ENCODE results near the gene THUMPD3. TPM values are rescaled to one million over a fixed set of nuclear protein-coding genes. Genes with fewer than 3 reads are reported as not detected.

Gene THUMPD3
- total RNA-seq, 2 experiments from 2014 or later = 63.0 to 65.5 TPM

DNA sequence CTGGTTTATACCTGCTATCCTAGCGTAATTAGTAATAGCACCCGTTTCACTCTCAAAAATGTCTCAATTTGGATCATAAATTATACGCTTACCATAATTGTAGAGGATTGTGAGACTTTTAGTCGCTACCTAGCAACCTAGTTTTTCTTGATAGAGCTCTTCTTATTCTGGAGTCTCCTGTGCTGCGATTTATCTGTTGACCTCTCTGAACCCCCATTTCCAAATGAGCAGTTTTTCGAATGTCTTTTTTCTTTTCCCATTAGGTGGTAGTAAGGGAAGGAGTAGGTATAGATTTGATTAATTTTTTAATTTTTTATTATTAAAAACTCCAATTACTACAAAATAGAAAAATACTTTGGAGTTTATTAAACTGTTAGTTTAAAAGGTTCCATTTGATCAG, 45.2 kb downstream of the THUMPD3 start:
- ChIA-PET CTCF (no interaction called here), POLR2A (no interaction called here)

DNA sequence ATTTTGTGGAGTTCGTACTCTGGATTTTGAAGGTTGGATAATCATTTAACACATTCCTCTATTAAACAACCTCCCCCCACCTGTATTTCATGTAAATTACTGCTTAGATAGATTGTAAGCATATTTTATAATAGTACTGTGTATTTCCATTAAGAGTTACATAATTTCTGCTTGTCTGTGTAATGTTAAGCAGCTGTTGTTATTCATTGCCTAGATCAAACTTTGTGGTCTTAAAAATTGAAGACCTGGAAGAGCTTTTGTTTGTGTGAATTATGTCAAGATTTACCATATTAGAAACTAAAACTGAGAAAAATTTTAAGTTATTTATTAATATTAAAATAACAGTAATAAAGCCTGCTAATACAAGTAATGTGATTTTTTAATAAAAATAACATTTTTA, 45.7 kb downstream of the THUMPD3 start:
- POLR2A ChIA-PET = no interaction called here

DNA sequence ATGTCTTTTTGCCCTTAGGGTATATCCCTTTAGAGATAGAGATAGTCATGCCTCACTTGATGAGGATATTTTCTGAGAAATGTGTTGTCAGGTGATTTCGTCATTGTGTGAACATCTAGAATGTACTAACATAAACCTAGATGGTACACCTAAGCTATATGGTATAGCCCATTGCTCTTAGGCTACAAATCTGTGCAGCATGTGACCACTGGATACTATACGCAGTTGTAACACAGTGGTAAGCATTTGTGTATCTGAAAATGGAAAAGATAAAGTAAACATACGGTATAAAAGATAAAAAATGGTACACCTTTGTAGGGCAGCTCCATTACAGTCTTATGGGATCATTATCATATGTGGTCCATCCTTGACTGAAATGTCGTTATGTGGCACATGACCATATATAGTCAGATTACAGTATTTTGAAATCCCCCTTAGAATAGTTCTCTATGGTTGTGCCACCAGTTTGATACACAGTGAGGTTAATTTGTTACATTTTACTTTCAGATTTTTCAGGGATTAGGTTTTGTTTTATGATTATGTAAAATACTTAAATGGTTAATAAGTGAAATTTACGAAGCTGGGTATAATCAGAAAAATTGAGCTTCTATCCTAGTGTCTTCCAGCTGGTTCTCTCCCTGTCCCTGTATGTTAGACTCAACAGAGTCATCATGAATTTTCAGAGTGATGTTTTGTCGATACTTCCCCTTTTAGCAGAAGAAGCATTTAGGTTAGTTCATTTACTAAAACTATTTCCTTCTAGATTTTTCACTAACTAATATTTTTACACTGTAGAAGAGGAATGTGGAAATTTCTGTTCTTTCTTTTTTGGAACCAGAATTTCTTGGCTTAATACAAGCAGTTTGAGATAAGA, 47.4 kb downstream of the THUMPD3 start:
- ChIA-PET CTCF (no interaction called here), POLR2A (no interaction called here)

More for the DNA sequence above, 45.7 kb downstream of the THUMPD3 start:
- CTCF ChIA-PET = no interaction called here

DNA sequence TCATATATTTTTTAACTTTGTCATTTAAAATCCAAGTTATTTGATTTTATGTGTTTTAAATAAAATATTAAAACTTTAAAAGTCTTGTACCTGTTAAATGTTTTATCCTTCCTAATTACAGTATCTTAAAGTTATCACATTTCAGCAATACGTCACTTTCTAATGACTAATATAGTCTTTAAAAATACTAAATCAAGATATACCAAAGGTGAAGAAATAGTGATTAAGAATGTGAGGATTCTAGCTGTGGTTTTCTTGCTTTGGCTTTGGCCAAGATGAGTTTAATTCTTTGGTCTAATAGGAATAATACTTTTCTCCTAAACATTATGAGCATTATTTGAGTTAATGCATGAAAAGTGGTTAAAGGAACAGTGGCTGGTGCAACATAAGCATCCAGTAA, 48.4 kb downstream of the THUMPD3 start:
- CTCF ChIA-PET = no interaction called here
- POLR2A ChIA-PET = no interaction called here

DNA sequence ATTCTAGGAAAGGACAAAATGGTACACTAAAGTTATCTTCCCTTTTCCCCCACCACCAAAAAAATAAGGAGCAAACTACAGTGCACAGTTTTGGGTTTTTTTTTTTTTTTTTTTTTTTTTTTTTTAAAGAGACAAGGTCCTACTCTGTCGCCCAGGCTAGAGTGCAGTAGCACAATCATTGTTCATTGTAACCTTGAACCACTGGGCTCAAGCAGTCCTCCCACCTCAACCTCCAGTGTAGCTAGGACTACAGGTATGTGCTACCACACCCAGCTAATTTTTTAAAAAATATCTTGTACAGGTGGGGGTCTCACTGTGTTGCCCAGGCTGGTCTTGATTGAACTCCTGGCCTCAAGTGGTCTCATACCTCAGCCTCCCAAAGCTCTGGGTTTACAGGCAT, 49.4 kb downstream of the THUMPD3 start:
- ChIA-PET CTCF (no interaction called here), POLR2A (no interaction called here)

DNA sequence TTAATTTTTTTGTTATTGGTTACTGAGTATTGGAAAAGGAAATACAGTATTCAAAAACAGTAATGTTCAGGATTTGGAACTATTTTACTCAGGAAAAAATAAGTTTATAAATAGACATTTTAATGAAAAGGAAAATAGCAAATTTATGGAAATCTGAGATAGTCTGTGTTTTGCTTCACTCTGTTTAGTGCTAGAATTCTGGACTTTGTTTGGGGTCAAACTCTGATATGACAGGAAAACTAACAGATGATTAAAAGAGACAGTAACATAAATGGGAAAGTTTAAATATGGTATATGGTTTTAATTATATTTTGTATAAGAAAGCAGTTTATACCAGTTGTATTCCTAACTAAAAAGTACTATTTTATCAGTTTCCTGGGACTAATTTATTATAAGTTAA, 52.0 kb downstream of the THUMPD3 start:
- CTCF ChIA-PET = no interaction called here
- POLR2A ChIA-PET = no interaction called here

DNA sequence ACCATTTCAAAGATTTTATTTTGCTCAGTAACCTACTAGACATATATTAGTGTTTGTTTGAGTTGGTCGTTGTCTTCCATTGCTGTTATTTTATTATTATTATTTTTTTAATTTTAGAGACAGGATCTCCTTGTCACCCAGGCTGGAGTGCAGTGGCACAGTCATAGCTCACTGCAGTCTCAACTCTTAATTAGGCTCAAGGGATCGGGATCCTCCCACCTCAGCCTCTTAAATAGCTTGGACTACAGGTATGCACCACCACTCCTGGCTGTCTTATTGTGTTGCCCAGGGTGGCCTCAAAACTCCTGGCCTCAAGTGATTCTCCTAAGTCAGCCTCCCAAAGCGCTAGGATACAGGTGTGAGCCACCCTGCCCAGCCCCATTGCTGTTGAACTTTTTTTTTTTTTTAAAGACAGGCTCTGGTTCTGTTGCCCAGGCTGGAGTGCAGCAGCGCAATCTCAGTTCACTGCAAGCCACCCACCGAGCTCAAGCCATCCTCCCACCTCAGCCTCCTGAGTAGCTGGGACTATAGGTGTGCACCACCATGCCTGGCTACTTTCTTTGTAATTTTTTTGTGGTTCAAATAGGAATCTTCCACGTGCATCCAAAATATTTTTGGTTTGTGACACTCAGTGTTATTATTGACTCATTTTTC, 52.8 kb downstream of the THUMPD3 start:
- ChIA-PET CTCF (interaction anchor here (0.6 to 1.9 kb wide), 3 partner anchors 19 to 62 kb away, joined by 3 to 4 read pairs (median 4); no protein-coding TSS in a partner anchor), POLR2A (interaction anchor here (1.4 to 1.8 kb wide), 2 partner anchors 18 to 52 kb away, joined by 5 to 7 read pairs; partner anchors contain the start of genes SETD5 and THUMPD3)

DNA sequence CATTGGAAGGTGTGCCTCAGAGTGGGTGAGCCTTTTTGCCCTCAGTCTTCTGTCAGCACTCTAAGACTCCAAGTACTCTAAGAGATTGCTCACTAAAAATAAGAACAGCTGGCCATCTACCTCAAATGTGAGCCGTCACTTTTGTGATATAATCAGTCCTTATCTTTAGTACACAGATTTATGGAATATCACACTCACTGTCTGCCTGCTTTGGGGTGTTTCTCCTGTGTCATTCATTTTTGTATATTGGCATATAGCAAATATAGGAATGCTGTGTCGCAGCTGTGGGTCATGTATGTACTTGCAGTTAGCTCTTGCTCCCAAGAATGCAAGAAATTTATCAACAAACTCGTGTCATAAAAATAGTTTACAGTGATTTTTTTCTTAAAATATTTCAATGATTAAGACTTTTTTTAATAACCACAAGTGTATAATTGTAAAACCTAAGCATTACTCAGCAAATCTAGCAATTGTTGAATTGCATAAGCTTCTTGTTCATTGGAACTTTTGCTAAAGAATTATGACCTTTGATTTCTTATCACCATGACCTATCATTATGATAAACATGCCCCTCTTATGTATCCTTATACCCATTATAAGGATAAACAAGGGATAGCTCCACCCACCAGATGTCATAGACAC, 53.4 kb downstream of the THUMPD3 start:
- CTCF ChIA-PET = interaction anchor here (0.6 to 1.9 kb wide), 3 partner anchors 20 to 63 kb away, joined by 3 to 4 read pairs (median 4); no protein-coding TSS in a partner anchor

DNA sequence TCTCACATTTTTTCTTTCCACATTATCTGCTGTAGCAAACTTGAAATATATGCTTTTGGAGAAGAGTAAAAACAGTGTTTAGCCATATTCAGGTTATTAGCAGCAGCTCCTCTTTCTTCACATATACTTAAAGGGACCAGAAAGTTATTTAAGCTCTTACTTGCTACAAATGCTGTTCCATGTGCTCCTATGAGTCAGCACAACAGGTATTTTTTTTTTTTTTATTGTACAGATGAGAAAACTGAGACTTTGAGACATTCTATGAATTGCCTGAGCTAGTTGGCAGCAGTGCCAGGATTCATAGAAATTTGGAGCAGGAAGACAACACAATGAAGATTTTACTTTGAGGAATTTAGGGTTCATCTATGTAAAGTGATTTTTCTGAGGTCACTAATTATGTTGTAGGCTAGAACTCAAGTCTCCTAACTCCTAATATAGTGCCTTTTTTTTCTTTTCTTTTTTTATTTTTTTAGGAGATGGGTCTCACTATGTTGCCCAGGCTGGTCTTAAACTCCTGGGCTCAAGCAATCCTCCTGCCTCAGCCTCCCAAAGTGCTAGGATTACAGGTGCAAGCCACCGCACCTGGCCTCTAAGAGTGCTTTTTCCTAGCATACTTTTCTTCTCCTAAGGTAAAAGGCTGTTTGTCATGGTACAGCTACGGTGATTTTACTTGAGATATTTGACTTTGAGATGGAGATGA, 58.1 kb downstream of the THUMPD3 start:
- POLR2A ChIA-PET = interaction anchor here (1.1 kb wide), 1 partner anchor 21 kb away, joined by 3 read pairs; no protein-coding TSS in a partner anchor
- CTCF ChIA-PET = no interaction called here

More for the DNA sequence above, 53.4 kb downstream of the THUMPD3 start:
- POLR2A ChIA-PET = interaction anchor here (1.4 to 1.8 kb wide), 2 partner anchors 19 to 53 kb away, joined by 5 to 7 read pairs; partner anchors contain the start of genes SETD5 and THUMPD3

DNA sequence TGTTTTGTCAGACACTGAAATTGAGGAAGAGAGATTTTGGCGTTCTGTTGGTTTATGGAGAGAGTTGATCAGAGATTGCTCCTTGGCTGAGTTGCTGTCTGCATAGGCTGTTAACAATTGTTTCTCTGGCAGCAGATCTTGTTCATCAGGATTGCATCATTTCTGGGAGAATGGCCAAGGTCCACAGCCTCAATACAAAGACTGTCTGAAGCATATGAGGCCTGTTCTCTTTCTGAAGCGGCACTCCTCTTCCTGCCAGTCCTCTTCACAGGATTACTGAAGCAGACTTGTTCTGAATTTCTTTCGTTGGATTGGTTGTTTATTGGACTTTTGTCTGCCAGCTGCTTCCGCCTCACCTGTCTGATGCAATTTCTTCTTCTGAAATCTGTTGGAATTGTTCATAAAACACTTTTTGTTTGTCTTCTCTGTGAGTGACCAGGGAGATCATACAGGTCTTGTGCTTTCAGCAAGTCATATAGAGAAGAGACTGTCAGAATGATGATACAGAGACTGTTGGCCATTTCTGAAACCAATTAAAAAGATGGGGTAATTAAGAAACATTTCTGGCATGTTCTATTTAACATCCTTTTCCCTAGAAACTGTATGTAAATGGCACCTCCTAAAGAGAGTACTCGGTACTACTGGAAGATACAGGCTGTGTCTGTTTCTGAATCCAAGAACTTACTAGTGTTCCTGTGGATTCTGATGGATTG, 60.0 kb downstream of the THUMPD3 start:
- ChIA-PET CTCF (no interaction called here), POLR2A (no interaction called here)

DNA sequence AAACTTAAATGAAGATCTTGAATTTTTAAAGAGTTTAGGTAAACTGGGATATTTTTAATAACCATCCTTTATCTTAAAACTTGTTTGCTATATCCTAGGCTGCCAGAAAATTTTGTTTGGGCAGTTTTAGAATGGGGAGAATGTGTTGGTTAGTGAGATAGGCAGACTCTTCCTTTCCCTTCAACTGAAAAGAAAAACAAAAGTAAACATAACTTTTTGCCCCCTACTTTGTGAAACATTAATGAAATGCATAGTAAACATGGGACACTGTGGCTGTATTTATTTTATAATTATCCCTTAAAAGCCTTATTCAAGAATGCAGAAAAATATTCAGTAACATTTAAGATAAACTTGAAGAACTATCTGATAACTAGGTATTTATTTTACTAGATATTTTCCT, 65.6 kb downstream of the THUMPD3 start:
- CTCF ChIA-PET = no interaction called here
- POLR2A ChIA-PET = no interaction called here

DNA sequence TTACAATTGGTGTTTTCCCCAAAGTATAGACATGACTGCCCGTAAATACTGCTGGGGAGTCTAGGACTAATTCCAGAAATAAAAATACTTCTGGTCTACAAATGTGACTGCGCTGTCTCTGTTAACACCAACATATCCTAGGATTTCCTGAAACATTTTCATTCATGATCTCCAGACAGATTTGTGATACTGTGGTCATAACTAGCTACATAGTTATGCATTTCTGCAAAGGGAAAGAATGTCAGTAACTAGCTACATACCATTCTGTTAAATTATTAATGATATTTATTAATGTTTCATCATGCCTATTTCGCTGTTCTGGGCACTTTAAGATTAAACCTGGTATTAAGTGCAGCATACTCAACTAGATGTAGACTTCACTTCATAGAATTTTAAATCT, 67.9 kb downstream of the THUMPD3 start:
- POLR2A ChIA-PET = no interaction called here
- CTCF ChIA-PET = no interaction called here

DNA sequence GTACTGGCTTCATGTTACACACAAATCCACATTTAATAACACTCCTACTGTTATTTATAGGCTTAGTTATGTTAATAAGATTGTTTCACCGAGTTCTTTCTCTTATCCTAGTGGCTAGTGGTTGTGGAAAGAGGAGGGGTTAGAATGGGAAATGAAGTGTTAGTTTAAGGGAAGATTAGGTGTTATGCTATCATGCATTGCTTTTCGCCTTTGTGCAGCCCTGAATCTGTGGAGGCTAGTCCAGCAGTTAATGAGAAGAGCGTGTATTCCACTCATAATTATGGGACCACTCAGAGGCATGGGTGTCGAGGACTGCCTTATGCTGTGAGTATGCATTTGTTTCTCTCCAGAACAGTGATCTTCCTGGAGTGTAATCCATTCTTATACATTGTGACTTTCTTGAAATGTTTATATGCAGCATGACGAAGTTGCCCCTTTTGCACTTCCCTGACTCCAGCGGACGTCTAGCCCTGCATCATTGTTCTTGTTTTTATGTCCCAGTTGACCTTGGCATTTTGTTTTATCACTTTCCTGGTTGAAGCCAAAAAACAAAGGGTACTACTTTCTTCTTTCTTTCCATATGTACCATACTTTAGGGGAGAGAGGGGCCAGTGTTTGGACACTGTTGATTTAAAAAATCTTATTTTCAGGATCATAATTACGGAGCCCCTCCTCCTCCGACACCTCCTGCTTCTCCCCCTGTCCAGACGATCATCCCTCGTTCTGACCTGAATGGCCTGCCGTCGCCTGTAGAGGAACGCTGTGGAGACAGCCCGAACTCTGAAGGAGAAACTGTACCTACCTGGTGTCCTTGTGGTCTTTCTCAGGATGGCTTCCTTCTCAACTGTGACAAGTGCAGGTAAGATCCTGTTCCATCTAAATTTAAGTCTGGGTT, 71.0 kb downstream of the THUMPD3 start:
- ChIA-PET POLR2A (interaction anchor here (0.6 kb wide), 1 partner anchor 18 kb away, joined by 16 read pairs; no protein-coding TSS in a partner anchor), CTCF (no interaction called here)

DNA sequence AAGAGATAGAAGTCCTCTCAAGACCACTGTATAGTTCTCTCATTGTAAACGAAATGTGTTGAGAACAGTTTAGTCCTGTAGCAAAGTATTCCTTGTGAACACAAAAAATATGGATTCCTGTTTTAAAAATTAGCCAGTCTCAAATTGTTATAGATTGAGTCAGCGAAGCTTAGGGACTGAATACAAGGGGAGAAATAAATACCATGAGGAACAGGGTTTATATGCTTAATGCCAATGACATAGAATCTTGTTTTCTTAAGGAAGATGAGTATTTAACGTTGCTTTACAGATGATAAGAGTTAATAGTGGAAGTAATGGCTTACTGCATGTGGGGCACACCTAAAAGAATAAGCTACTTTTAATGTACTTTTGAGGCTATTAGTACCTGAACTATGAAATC, 72.5 kb downstream of the THUMPD3 start:
- CTCF ChIA-PET = no interaction called here

More for the DNA sequence above, 72.5 kb downstream of the THUMPD3 start:
- POLR2A ChIA-PET = interaction anchor here (0.5 kb wide), 1 partner anchor 72 kb away, joined by 7 read pairs; no protein-coding TSS in a partner anchor

Measured in activated CD8-positive, alpha-beta memory T cell treated with anti-CD3 and anti-CD28 coated beads for 36 hours (primary cell).